AG08395 (cell line): ENCODE results near the gene ARHGEF1.
"Not testable (repeated sequence)": the region's sequence is repeated elsewhere in the genome, so short reads cannot be mapped to it uniquely, and the experiment has no call there.

Source experiments
- DNase-seq: peaks from one replicate; pipeline ENCODE4 v3.0.0; 2012; ENCODE audit warnings: mixed read lengths, low spot score

ARHGEF1 gene

DNA sequence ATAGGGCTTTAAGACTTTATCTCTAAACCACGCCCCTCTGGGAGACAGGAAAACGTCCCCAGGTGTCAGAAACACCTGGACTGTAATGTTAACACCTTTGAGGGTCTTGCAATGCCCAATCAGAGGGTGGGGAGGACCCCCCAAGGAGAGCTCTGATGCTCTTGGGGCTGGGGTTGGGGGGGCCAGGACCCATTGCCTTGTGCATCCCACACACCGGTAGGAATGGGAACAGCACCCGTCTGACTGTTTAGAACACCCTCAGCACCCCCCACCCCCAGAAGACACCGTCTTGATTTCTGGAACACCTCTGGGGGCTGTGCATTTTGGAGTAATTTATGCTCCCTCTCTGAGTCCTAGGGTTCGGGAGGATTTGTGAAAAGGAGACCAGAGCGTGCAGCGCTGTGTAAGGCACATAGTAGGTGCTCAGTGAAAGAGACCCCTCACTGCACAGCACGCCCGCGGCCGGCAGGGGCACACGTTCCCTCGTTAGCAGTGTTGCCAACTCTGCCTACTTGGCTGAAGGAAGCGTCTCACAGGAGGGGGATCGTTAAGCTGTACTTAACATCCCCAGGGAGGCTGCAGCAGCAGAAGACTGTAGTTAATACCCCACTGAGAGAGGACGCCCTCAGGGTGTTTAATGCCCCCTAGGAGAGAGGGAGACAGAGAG lies 48.1 kb downstream of the ARHGEF1 start:
- no peak for DNase-seq

DNA sequence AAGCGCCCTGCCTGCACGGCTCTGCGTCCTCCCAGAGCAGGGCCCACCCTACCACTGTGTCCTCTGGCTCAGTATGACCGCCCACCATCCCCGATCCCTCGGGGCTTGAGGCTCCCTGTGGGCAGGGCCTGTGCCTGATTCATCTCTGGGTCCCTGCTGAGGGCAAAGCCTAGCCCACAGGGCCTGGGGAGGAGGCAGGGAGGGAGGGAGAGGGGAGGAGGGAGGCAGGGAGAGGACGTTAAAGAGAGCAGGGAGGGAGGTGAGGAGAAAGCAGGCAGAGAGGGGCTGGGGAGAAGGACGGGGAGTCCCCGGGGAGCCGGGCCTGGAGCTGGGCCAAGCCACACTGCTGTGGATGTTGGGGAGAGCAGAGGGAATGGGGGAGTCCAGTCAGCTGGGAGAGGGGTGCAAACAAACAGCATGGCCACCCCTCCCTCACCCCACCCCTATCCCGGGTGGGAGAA lies 49.3 kb downstream of the ARHGEF1 start:
- no peak for DNase-seq

DNA sequence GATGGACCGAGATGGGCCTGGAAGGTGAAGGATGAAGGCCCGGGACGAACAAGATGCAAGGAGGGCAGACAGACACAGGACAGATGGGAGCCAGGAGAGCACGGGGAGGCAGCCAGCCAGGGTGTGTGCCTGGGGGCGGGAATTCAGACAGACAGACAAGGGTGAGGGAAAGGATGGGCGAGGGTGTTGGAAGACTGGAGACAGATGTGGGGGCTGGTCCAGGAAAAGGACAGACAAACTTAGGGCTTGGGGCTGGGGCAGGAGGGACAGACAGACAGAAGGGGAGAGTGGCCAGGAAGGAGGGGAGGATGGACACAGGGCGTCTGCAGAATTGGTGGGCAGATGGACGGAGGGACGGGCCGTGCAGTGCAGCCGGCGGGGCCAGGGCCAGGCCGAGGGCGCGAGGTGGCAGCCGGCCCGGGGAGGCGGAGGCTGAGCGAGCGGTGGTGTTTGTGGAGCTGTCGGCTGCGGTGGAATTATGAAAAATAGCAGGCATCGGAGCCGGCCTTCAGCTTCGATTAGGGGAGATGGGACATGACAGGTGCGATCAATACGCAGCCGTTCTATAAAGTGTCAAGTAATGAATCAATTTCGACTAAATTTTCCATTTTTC lies 49.8 kb downstream of the ARHGEF1 start:
- no peak for DNase-seq

DNA sequence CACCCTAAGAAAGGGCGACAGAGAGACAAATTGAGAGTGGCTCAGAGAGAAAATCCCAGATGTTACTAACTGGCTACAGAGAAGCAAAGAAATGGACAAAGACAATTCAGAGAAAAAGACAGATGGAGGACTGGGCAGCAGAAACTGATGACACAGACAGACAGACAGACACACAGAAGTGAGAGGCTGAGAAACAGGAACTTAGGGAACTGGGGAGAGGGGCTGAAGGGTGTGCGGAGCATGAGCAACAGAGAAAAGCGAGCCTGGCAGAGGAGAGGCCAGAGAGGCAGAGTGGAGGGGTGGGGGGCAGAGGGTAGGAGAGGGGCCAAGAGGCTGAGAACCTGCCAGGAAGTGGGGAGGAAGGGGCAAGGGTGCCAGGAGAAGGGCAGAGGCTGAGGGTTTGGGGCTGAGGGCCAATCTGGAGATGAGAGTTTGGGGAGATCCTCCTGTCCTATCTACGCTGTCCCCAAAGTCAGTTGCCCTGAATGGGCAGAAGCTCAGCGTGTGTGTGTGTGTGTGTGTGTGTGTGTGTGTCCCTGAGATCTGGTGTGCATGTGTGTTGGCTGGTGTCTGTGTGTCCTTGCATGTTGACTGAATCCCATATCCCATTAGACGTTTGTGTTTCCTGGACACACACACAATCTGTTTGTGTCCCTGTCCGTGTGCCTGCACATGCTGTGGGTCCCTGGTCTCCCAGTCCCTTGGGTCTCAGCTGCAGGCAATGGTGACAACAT lies 50.9 kb downstream of the ARHGEF1 start:
- DNase-seq: no peak

DNA sequence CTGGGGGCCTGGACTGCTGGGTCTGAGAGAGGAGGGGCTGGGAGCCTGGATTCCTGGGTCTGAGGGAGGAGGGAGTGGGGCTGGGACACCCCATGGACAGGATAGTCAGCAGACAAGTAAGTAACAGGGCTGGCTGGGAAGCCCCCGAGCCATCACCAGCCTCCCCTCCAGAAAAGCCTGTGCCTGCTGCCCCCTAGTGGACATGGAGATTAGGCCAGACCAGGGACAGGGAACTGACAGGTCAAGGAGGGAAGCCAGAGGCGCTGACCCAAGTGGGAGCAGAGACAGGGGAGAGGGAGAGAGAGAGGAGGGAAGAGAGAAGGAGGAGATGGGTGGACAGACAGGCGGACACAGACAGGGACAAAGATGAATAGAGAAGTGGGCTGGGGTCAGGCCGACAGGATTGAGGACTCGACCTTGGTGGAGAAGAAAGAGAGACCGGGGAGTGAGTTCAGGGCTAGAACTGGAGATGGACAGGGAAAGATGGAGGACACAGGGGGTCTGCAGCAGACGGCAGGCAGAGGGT lies 51.9 kb downstream of the ARHGEF1 start:
- peak; percentile 84 for DNase-seq

DNA sequence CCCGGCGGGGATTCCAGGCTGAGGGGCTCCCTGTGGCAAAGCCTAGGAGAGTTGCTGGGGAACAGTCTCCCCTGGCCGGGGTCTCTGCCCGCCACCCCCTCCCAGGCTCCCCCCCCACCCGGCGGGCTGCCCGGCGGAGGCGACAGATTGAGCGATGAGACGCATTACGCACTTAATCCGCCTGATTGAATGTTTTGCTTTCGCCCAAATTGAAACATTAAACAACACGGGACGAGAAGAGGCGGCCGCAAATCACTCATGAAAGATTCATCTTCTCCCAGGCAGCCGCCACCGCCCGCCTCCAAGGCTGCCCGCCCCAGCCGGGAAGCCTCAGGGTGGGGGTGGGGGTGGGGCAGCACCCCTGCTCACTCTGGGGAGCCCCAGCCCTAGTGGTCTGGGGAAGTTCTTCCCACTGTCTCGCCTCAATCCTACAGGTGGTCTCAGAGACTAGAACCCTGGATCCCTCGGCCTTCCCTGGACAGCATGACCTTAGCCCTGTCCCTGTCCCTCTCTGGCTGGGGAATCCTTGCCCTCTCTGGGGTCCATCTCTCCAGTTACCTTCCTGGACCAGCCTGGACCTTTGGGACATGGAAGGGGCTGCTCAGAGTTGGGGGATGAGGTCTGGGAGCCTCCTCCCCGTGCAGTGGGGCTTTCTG lies 52.9 kb downstream of the ARHGEF1 start:
- DNase-seq: no peak

DNA sequence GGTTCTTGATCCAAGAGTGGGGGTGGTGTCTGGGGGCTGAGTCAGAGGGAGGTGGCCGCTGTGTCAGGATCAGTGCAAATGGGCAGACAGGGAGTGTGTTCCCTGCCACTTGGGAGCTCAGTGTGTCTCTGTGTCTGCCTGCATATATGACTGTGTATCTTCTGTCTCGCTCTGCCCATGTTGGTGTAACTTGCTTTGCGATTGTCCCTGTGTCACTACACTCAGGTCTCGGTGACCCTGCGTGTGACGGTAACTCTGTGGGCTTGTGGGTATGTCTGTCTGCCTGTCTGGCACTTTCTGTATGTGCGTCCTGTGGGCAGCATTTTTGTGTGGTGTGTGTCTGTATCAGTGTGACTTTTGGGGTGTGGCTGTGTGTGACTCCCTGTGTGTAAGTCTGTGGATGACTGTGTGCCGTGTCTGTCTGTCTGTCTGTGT lies 53.4 kb downstream of the ARHGEF1 start:
- peak; percentile 59 for DNase-seq

DNA sequence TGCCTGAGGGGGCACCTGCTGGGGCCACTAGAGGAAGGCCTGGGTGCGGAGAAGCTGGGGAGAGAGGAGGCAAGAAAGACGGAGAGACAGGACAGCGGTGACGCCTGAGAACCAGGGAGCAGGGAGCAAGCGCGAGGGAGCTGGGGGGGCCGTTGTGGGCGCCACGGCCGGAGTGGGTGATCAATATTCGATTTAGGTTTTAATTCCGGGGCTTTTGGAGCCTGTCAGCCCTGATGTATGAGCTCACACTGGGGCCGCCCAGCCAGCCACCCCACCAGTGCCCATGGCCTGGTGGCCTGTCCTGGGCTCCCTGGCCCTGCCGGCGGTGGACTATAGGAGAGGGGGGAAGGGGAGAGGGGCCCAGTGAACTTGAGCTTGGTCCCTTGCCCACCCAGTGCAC lies 54.0 kb downstream of the ARHGEF1 start:
- no peak for DNase-seq

DNA sequence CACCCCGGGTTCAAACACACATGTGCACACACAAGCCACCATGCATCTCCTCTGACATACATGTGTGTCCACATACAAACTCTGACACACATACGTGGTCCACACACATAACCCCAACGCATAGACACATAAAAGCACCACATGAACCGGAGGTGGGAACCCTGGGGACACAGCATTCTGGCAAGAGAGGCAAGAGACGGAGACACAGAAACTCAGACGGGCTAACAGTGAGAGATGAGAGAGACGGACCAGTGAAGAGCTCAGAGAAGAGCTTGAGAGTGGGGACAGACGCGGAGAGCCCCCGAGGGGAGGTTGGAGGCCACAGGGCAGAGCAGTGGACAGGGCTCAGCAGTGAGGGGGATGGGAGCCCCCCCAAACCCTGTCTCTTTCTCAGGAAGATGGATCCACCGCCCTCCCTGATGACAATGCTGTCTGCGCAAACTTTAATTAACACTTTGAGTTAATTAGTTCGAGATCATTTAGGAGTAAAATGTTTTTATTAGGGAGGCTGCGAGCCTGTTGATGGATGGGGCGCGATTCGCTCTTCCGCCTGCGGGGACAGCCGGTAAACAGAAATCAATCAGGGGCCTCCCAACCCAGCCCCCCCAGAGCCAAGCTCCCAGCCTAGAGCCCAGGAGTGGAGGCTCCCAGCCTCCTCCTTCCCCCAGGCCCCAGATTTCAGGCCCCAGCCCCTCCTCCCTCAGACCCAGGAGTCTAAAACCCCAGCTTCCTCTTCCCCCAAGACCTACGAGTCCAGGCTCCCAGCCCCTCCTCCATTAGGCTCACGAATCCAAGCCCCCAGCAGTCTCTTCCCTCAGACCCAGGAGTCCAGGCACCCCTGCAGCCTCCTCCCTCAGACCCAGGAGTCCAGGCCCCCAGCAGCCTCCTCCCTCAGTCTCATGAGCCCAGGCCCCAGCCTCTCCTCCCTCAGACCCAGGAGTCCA lies 54.8 kb downstream of the ARHGEF1 start:
- no peak for DNase-seq

DNA sequence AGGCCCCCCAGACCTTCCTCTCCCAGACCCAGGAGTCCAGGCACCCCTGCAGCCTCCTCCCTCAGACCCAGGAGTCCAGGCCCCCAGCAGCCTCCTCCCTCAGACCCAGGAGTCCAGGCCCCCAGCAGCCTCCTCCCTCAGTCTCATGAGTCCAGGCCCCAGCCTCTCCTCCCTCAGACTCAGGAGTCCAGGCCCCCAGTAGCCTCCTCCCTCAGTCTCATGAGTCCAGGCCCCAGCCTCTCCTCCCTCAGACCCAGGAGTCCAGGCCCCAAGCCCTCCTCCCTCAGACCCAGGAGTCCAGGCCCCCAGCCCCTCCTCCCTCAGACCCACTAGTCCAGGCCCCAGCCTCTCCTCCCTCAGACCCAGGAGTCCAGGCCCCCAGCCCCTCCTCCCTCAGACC lies 56.2 kb downstream of the ARHGEF1 start:
- DNase-seq: not testable (repeated sequence)

DNA sequence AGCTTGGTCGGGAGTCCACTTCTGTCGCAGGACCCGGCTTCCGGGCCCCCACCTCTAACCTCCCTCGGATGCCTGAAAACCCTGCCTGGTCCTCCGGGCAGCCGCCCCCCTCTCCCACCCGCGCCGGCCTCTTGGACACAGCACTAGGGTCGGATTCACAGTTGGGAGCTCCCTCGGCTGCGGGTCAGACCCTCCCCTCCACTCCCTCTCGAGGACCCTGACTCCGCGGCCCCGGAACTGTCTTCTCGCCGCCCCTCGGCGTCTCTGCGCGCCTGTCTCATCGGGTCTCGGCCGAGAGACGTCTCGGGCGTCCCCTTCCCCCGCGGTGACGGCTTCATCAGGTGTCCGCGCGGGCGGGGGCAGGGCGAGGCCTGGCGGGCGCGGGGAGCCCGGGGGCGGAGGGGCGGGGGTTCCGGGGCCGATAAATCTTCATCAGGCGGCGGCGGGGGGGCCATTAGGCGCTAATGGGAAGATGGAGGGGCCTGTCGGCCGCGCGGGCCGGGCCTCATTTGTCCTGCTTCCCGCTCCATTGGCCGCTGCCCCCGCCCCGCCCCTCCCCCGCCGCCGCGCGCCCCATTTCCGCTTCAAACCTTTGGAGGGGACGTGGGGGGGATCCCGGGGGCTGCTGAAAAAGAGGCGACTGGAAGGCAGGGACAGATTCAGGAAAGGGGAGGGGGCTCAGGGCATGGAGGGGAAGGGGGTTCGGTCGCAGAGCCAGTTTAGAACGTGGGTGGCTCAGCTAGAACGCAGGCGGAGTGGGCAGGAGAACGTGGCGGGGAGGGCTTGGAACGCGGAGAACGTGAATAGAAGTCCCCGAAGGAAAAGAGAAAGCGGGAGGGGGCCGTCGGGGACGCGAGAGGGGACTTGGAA lies 57.1 kb downstream of the ARHGEF1 start:
- DNase-seq: peak; percentile 26

DNA sequence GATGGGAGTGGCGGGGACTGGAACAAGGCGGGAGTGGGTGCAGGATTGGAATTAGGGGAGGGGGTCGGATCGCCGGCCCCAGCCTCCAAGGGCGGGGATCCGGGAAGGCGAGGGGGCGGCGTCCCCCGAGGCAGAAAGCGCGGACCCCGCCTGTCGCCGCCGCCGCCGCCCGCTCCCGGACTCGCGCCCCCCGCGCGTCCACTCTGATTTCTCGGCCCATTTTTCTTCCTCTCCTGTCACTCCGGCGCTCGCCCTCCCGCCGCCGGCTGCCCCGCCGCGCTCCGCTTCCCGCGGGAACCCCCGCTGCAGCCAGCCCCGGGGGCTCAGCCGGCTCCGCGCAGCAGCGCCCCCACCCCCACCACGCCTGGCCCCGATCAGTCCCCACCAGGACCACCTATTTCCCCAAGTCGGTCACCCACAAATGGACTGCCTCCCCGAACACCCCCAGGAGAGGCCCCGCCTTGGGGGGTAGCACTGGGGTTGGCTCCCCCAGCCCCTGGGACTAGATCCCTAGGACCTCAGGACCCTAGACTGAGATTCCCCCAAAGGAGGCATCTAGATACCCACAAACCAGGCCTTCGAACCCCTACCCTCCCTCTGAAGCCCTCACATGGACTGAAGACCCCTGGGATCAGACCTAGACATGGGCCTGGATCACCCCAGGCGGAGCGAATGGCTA lies 57.9 kb downstream of the ARHGEF1 start:
- DNase-seq: no peak

DNA sequence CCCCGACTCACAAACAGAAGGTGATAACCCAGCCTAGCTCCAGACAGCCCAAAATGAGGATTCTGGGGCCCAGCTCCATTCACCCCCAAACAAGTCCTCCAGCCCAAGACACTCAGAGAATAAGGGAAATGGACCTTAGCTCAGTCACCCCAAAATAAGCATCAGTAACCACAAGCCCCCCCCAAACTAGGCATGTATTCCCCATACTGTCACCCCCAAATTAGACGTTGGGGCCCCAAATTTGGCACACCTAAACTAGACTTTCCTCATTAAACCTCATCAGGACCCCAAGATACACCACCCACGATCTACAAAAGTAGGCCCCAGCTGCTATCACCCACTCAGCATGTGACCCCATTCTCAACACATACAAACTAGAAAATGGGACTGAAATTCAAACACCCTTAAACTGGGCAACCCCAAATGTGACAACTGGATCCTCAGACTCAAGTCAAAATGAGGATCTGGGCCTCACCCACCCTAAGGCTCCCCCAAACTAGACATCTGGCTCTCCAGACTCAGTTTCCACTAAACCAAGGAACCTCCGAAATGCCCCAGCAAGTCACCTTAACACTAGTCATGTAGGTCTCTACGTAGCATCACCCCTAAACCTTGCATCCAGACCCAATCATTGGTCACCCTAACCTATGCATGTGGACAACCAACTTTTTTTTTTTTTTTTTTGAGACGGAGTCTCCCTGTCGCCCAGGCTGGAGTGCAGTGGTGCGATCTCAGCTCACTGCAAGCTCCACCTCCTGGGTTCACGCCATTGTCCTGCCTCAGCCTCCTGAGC lies 58.6 kb downstream of the ARHGEF1 start:
- DNase-seq: no peak

DNA sequence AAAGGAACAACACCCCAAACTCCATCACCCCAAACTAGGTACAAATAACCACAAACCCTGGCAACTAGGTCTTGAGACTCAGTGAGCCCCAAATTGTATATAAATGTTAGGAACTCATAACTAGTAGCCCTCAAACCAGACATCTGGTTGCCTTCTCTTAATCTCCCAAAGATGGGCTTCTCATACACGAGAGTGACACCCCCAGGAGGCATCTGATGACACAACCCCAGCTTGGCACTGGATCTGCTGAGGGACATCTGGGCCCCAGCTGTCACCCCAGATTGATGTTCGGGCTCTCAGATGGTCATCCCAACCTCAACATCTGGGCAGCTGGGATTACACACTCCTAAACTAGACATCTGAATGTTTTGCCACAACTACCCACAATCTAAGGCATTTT lies 61.4 kb downstream of the ARHGEF1 start:
- DNase-seq: peak; percentile 57

DNA sequence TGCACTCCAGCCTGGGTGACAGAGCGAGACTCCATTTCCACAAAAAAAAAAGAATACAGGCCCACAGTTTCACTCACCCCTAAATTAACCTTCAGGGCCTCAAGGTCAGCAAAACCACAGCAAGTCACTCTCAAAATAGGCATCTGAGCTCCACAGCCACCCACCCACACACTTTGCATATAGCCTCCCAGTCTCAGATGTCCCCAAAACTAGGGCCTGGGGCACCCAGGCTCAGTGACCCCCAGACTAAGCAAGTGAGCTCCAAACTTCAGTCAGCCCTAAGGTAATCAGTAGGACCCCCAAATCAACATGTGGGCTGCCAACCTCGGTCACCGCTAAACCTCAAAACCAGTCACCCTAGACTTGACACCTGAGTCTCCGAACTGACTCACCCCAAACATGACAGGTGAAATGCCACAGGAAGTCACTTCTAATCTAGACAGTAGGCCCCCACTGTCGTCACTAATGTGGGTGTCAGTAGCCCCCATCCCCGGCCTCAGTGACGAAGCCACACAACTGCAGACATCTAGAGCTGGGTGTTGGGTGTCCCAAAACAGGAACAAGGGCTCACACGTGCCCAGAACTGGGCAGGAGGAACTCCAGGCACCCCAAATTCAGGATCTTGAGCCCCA lies 62.3 kb downstream of the ARHGEF1 start:
- DNase-seq: no peak

DNA sequence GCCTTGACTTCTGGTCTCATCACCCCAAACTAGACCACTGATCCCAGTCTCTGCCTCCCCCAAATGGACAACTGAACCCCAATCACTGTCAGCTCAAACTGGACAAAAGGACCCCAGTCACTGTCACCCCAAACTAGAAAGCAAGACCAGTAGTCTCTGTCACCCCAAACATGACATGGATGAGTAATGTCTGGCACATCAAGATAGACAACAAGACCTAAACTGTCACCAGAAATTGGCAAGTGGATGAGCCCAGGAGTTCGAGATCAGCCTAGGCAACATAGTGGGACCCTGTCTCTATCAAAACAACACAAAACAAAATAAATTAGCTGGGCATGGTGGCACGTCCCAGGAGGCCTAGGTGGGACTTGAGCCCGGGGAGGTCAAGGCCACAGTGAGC lies 64.1 kb downstream of the ARHGEF1 start:
- no peak for DNase-seq

DNA sequence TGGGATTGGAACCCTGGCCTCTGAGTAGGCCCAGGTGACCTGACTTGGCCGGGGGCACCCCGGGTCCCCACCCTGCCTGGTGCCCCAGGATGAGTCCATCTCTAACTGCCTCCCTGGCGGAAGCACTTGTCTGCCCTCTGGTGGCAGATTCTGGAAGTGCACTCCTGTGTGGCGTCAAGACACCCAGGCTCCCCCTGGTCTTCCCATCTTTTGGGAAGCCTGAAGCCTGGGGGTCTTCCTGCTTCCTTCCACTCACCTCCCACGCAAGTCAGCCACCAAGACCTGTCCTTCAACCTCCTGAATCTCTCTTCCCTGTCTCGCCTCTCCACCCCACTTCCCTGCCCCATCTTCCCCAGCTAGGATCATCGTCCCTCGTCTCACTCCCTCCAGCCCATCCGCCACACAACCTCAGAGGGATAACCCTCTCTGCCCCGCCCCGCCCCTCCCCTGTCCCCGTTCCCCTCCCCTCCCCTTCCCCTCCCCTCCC lies 68.7 kb downstream of the ARHGEF1 start:
- DNase-seq: peak; percentile 89

DNA sequence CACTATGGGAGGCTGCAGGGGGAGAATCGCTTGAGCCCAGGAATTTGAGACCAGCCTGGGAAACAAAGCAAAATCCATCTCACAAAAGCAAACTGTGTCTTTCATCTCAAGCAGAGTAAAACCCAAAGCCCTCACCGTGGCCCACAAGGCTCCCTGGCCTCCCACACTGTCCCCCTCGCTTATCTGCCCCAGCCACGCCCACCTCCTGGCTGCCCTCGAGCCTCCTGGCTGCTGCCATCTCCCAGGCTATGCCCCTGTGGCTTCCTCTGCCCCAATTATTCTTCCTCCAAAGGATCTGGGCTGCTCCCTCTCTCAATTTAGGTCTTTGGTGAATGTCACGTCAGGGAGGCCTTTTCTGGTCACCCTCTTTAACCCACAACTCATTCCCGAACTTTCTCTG lies 72.5 kb downstream of the ARHGEF1 start:
- no peak for DNase-seq
